SHP77 (cell line): ENCODE data around the gene RSPO3.
A peak's percentile ranks its signal among the peaks of the same experiment; 100 is the strongest.

Experiments used
- DNase-seq, 2 experiments: peaks; one replicate each; lab custom pipeline; 2025; lab: John Stamatoyannopoulos, UW

Gene RSPO3

GRCh38 chr6:127114214-127114760 is 4.2 kb upstream of the RSPO3 start:
- no peak for DNase-seq

- no peak for DNase-seq
Measured at GRCh38 chr6:127115084-127115655, 3.3 kb upstream of the RSPO3 start.

GRCh38 chr6:127115746-127116145 is 2.7 kb upstream of the RSPO3 start:
- DNase-seq = no peak

- DNase-seq = no peak
Measured at GRCh38 chr6:127117979-127118297, 533 bp upstream of the RSPO3 start.

- DNase-seq = no peak
Measured at GRCh38 chr6:127119102-127120022, 891 bp downstream of the RSPO3 start.

- DNase-seq = no peak
Measured at GRCh38 chr6:127120023-127120786, 1.7 kb downstream of the RSPO3 start.

GRCh38 chr6:127120787-127121636 is 2.5 kb downstream of the RSPO3 start:
- DNase-seq = peak; percentile 48 to 64

GRCh38 chr6:127121637-127121960 is 3.1 kb downstream of the RSPO3 start:
- no peak for DNase-seq

GRCh38 chr6:127124172-127124571 is 5.7 kb downstream of the RSPO3 start:
- DNase-seq = no peak

GRCh38 chr6:127124680-127125079 is 6.2 kb downstream of the RSPO3 start:
- DNase-seq = no peak

- DNase-seq = no peak
Measured at GRCh38 chr6:127128066-127128465, 9.6 kb downstream of the RSPO3 start.

- DNase-seq = no peak
Measured at GRCh38 chr6:127129251-127129650, 10.8 kb downstream of the RSPO3 start.

- no peak for DNase-seq
Measured at GRCh38 chr6:127131275-127131674, 12.8 kb downstream of the RSPO3 start.

GRCh38 chr6:127131772-127132376 is 13.4 kb downstream of the RSPO3 start:
- DNase-seq = no peak

- no peak for DNase-seq
Measured at GRCh38 chr6:127134136-127134535, 15.7 kb downstream of the RSPO3 start.

- DNase-seq = no peak
Measured at GRCh38 chr6:127136786-127137185, 18.3 kb downstream of the RSPO3 start.

- no peak for DNase-seq
Measured at GRCh38 chr6:127146932-127147331, 28.5 kb downstream of the RSPO3 start.

GRCh38 chr6:127147534-127147933 is 29.1 kb downstream of the RSPO3 start:
- no peak for DNase-seq

GRCh38 chr6:127148511-127148910 is 30.0 kb downstream of the RSPO3 start:
- no peak for DNase-seq

GRCh38 chr6:127154509-127154908 is 36.0 kb downstream of the RSPO3 start:
- DNase-seq = no peak

- DNase-seq = no peak
Measured at GRCh38 chr6:127160484-127160883, 42.0 kb downstream of the RSPO3 start.
